Trophoblast cell (in vitro differentiated cells and primary cell): ENCODE measurements around the gene COL13A1.

Source experiments
- DNase-seq, 2 donors: peaks; one replicate each; pipeline ENCODE4 v3.0.0-alpha.2; 2016
- H2AFZ ChIP-seq: 2 replicates; pipeline ENCODE4 v1.6.1; 2013; ENCODE audit warnings: low read length, moderate library complexity, mild to moderate bottlenecking; ENCODE audit not compliant: insufficient read depth, poor library complexity
- H2AK5ac ChIP-seq: 2 replicates; pipeline ENCODE4 v1.6.1; 2013; ENCODE audit warnings: mild to moderate bottlenecking, low read length
- H2BK120ac ChIP-seq: 2 replicates; pipeline ENCODE4 v1.6.1; 2013; ENCODE audit warnings: low read length, mild to moderate bottlenecking, moderate library complexity; ENCODE audit not compliant: insufficient read depth, poor library complexity
- H2BK12ac ChIP-seq: 2 replicates; pipeline ENCODE4 v1.6.1; 2013; ENCODE audit warnings: mild to moderate bottlenecking, low read length, moderate library complexity
- H2BK5ac ChIP-seq: 2 replicates; pipeline ENCODE4 v1.6.1; 2013; ENCODE audit warnings: low read length, low read depth, moderate library complexity, mild to moderate bottlenecking; ENCODE audit not compliant: poor library complexity
- H3K14ac ChIP-seq: 2 replicates; pipeline ENCODE4 v1.6.1; 2013; ENCODE audit warnings: mild to moderate bottlenecking, low read length
- H3K18ac ChIP-seq: 2 replicates; pipeline ENCODE4 v1.6.1; 2013; ENCODE audit warnings: mild to moderate bottlenecking, low read length
- H3K23ac ChIP-seq: 2 replicates; pipeline ENCODE4 v1.6.1; 2013; ENCODE audit warnings: low read length
- H3K27ac ChIP-seq: 2 replicates; pipeline ENCODE4 v1.5.1; 2013; ENCODE audit warnings: low read depth, mild to moderate bottlenecking, inconsistent platforms, low read length, moderate library complexity
- H3K27me3 ChIP-seq: 2 replicates; pipeline ENCODE4 v1.6.1; 2013; ENCODE audit warnings: inconsistent platforms, mild to moderate bottlenecking, low read length, moderate library complexity; ENCODE audit not compliant: insufficient read depth
- H3K36me3 ChIP-seq, 2 experiments: 1 replicate in 1 of 2; 2 replicates in 1 of 2; pipeline ENCODE4 v1.6.1; 2013; ENCODE audit warnings: low read length in 2 of 2, mild to moderate bottlenecking in 2 of 2, moderate library complexity in 1 of 2; ENCODE audit not compliant: insufficient read depth in 2 of 2, control insufficient read depth in 1 of 2
- H3K4ac ChIP-seq: 2 replicates; pipeline ENCODE4 v1.6.1; 2013; ENCODE audit warnings: low read depth, mild to moderate bottlenecking, low read length, moderate library complexity
- H3K4me1 ChIP-seq, 2 experiments: 1 replicate in 1 of 2; 2 replicates in 1 of 2; pipeline ENCODE4 v1.6.1; 2013; ENCODE audit warnings: low read length in 2 of 2, mild to moderate bottlenecking in 2 of 2, moderate library complexity in 1 of 2; ENCODE audit not compliant: insufficient read depth in 2 of 2, control insufficient read depth in 1 of 2
- H3K4me2 ChIP-seq: 2 replicates; pipeline ENCODE4 v1.6.1; 2013; ENCODE audit warnings: inconsistent platforms, mild to moderate bottlenecking, low read length, moderate library complexity
- H3K4me3 ChIP-seq: 2 replicates; pipeline ENCODE4 v1.5.1; 2013; ENCODE audit warnings: mild to moderate bottlenecking, low read depth, low read length, inconsistent platforms
- H3K79me1 ChIP-seq: one replicate; pipeline ENCODE4 v1.6.1; 2013; ENCODE audit warnings: low read length
- H3K79me2 ChIP-seq: 2 replicates; pipeline ENCODE4 v1.6.1; 2013; ENCODE audit warnings: low read length, mild to moderate bottlenecking; ENCODE audit not compliant: control insufficient read depth, insufficient read depth, poor library complexity
- H3K9ac ChIP-seq: 2 replicates; pipeline ENCODE4 v1.6.1; 2013; ENCODE audit warnings: mild to moderate bottlenecking, low read length
- H3K9me3 ChIP-seq: 2 replicates; pipeline ENCODE4 v1.6.1; 2013; ENCODE audit warnings: low read depth, mild to moderate bottlenecking, control low read depth, inconsistent platforms, low read length; ENCODE audit not compliant: insufficient read depth
- H4K12ac ChIP-seq: 2 replicates; pipeline ENCODE4 v1.6.1; 2013; ENCODE audit warnings: low read depth, mild to moderate bottlenecking, low read length, moderate library complexity
- H4K8ac ChIP-seq: 2 replicates; pipeline ENCODE4 v1.6.1; 2013; ENCODE audit warnings: low read depth, mild to moderate bottlenecking, low read length, moderate library complexity
- H4K91ac ChIP-seq: one replicate; pipeline ENCODE4 v1.6.1; 2013; ENCODE audit warnings: low read depth, mild to moderate bottlenecking, low read length, moderate library complexity
- WGBS: extraction: QIAGEN DNeasy Blood & Tissue Kit; methylation state at CpG from one replicate; pipeline ENCODE4 v1.1.7; 2013; ENCODE audit warnings: missing lambda C conversion rate; ENCODE audit not compliant: insufficient read length, insufficient coverage; ENCODE audit errors: extremely low coverage; 5-methylcytosine and 5-hydroxymethylcytosine counted together

COL13A1 gene

DNA sequence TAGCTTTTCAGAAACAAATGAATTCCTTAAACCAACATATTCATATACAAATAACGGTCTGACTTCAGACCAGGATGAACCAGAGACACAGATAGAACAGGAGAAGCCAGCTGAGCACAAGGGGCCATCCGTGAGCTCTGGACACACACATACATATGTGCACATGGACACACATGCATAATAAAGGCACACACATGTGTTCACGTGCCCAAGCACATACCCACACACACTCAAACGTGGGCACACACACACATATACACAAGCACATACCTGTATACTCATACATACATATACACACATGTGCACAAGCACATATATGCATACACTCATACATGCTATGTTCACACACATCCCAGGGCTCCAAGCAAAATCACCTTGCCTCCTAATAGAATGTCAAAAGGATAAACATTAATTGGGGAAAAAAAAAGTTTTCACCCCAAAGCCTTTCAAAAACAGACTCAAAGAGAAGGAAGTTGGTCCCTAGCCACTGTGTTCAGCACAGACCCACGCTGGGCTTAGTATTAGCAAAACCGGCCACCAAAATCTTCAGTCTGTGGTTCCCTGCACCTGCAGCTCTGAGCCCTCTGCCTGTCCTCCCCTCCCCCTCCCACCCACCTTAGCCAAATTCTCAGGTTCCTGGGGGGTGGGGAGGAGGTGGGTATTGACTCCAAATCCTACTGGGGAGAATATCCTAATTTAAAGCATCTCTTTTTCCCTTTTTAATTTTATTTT, 150.5 kb downstream of the COL13A1 start:
- no CpG with 5 or more reads among the region's 6 CpGs for WGBS

DNA sequence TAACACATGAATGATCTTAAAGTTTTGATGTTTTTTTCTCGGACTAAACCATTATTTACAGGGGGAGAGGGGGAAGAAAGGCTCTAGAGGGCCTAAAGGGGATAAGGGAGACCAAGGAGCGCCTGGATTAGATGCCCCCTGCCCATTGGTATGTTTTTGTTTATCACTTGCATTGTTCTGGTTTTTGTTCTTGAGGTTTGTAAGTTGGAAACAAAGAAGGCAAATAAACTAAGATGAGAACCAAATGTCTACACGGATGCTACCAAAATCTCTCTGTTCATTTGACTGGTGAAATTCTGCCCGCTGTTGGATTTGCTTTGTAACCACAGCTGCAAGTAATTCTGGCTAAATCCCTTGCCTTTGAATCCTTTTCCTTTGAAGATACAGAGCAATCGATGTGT, 151.1 kb downstream of the COL13A1 start:
- no peak overlapping the region for H3K14ac ChIP-seq
- DNase-seq = no peak
- H2AK5ac ChIP-seq = no peak overlapping the region
- no peak overlapping the region for H2BK5ac ChIP-seq
- WGBS = no CpG with 5 or more reads among the region's 5 CpGs
- no peak overlapping the region for H2AFZ ChIP-seq
- H4K8ac ChIP-seq = no peak overlapping the region
- no peak overlapping the region for H2BK120ac ChIP-seq
- H3K27me3 ChIP-seq = no peaks in the 10 kb centered on the region
- H3K79me2 ChIP-seq = no peaks in the 10 kb centered on the region
- H3K36me3 ChIP-seq = no peaks in the 10 kb centered on the region
- no peak overlapping the region for H2BK12ac ChIP-seq
- no peak overlapping the region for H3K9ac ChIP-seq
- no peak overlapping the region for H3K18ac ChIP-seq
- no peak overlapping the region for H3K23ac ChIP-seq
- H4K91ac ChIP-seq = no peak overlapping the region
- no peak overlapping the region for H3K4me3 ChIP-seq
- no peak overlapping the region for H3K4ac ChIP-seq
- H3K79me1 ChIP-seq = no peaks in the 10 kb centered on the region
- H4K12ac ChIP-seq = no peak overlapping the region
- H3K4me2 ChIP-seq = no peak overlapping the region
- peaks cover 2% of the 10 kb centered on the region for H3K9me3 ChIP-seq
- H3K27ac ChIP-seq = no peak overlapping the region
- H3K4me1 ChIP-seq = no peaks in the 10 kb centered on the region

More for the DNA sequence above, 150.5 kb downstream of the COL13A1 start:
- no peaks in the 10 kb centered on the region for H3K27me3 ChIP-seq
- no peak overlapping the region for H3K4me3 ChIP-seq
- no peak overlapping the region for H3K23ac ChIP-seq
- no peak overlapping the region for H2BK120ac ChIP-seq
- no peak overlapping the region for H2AK5ac ChIP-seq
- H4K8ac ChIP-seq = no peak overlapping the region
- H3K14ac ChIP-seq = no peak overlapping the region
- no peaks in the 10 kb centered on the region for H3K9me3 ChIP-seq
- no peaks in the 10 kb centered on the region for H3K36me3 ChIP-seq
- H3K79me2 ChIP-seq = no peaks in the 10 kb centered on the region
- no peak for DNase-seq
- no peaks in the 10 kb centered on the region for H3K4me1 ChIP-seq
- no peak overlapping the region for H3K4me2 ChIP-seq
- H2BK5ac ChIP-seq = no peak overlapping the region
- H3K9ac ChIP-seq = no peak overlapping the region
- H3K18ac ChIP-seq = no peak overlapping the region
- no peak overlapping the region for H4K91ac ChIP-seq
- H2AFZ ChIP-seq = no peak overlapping the region
- no peak overlapping the region for H3K27ac ChIP-seq
- no peak overlapping the region for H4K12ac ChIP-seq
- no peaks in the 10 kb centered on the region for H3K79me1 ChIP-seq
- no peak overlapping the region for H3K4ac ChIP-seq
- H2BK12ac ChIP-seq = no peak overlapping the region

DNA sequence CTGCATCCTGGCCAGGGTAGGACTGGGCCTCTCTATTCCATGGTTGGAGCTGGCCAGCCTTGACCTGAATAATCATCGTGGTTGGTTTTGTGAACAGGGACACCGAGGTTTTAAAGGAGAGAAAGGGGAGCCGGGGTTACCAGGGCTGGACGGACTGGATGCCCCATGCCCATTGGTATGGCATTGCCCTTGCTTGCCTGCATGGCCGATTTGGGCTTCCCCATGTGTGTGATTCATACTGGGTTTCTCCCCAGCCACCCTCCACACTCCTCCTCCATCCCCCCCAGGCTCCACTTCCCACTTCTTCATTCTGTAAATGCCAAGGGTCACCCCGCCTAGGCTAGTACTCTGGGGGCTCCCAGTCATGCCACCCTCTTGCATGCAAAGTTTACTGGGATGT, 152.1 kb downstream of the COL13A1 start:
- H3K9ac ChIP-seq = no peak overlapping the region
- H2BK12ac ChIP-seq = no peak overlapping the region
- peaks cover 2% of the 10 kb centered on the region for H3K9me3 ChIP-seq
- whole genome bisulfite sequencing = no CpG with 5 or more reads among the region's 6 CpGs
- no peak overlapping the region for H3K4me3 ChIP-seq
- no peak overlapping the region for H3K4me2 ChIP-seq
- no peaks in the 10 kb centered on the region for H3K79me2 ChIP-seq
- no peak overlapping the region for H2BK5ac ChIP-seq
- peak in 1 of 2 donors; percentile 33 for DNase-seq
- no peak overlapping the region for H4K91ac ChIP-seq
- H4K8ac ChIP-seq = no peak overlapping the region
- no peak overlapping the region for H3K4ac ChIP-seq
- H3K14ac ChIP-seq = no peak overlapping the region
- no peak overlapping the region for H2BK120ac ChIP-seq
- no peak overlapping the region for H3K23ac ChIP-seq
- no peak overlapping the region for H4K12ac ChIP-seq
- no peaks in the 10 kb centered on the region for H3K36me3 ChIP-seq
- no peaks in the 10 kb centered on the region for H3K27me3 ChIP-seq
- H2AK5ac ChIP-seq = no peak overlapping the region
- H3K27ac ChIP-seq = no peak overlapping the region
- no peak overlapping the region for H2AFZ ChIP-seq
- H3K18ac ChIP-seq = no peak overlapping the region
- H3K79me1 ChIP-seq = no peaks in the 10 kb centered on the region
- no peaks in the 10 kb centered on the region for H3K4me1 ChIP-seq

DNA sequence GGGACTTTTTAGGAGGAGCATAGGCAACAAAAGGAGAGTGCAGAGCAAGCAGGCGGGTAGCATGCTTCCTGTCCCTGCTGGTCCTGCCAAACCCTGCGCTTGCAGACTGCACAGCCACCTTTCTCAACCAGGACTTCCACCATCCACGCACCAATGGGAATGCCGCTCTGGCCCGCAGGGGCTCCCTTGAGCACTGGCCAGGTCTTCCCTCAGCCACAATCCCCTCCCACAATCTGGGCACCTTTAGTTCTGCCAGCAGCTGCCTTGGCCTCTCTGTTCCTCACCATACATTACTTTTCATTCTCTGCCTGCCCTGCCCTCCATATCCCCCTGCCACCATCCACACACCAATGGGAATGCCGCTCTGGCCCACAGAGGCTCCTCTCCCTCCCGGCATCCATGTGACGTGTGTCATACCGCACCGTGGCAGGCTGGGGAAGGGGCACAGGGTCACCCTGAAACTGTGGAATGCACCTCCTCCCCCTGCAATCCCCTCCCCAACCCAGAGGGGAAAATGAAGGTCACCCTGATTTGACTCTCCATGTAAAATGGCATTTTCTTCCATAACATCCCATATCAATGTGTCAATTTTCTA, 153.6 kb downstream of the COL13A1 start:
- H4K8ac ChIP-seq = no peak overlapping the region
- no peak overlapping the region for H3K14ac ChIP-seq

More for the DNA sequence above, 153.6 kb downstream of the COL13A1 start:
- Histone ChIP-seq H2BK5ac (no peak overlapping the region), H3K36me3 (no peaks in the 10 kb centered on the region), H3K4ac (no peak overlapping the region), H2BK12ac (no peak overlapping the region), H4K91ac (no peak overlapping the region), H2BK120ac (no peak overlapping the region), H3K4me2 (no peak overlapping the region), H3K18ac (no peak overlapping the region), H3K27me3 (no peaks in the 10 kb centered on the region), H3K79me1 (no peaks in the 10 kb centered on the region), H3K23ac (no peak overlapping the region), H3K79me2 (no peaks in the 10 kb centered on the region), H2AK5ac (no peak overlapping the region), H3K4me1 (no peaks in the 10 kb centered on the region), H3K9me3 (peaks cover 2% of the 10 kb centered on the region), H3K9ac (no peak overlapping the region), H2AFZ (no peak overlapping the region), H4K12ac (no peak overlapping the region), H3K4me3 (no peak overlapping the region), H3K27ac (no peak overlapping the region)
- DNase-seq = no peak
- no CpG with 5 or more reads among the region's 10 CpGs for WGBS
